Gastroesophageal sphincter (tissue), 4 donors: ENCODE measurements around the gene DOK7. TPM values are rescaled to one million over a fixed set of nuclear protein-coding genes. Genes with fewer than 3 reads are reported as not detected.

Experiments
- ATAC-seq: fragments of 150-250 bp; one replicate; pipeline ENCODE4 v1.9.1; 2016; ENCODE audit warnings: mild to moderate bottlenecking, moderate library complexity
- H3K27ac ChIP-seq, 4 donors: fragments of 200-600 bp; sonication (generic) in 3 of 4; 1 replicate in 3 of 4; 2 replicates in 1 of 4; pipeline ENCODE4 v1.5.1; 2016 to 2019
- H3K27me3 ChIP-seq: fragments of 200-600 bp; sonication (generic); one replicate; pipeline ENCODE4 v1.5.1; 2019
- H3K36me3 ChIP-seq, 2 donors: fragments of 200-600 bp; sonication (generic); one replicate each; pipeline ENCODE4 v1.5.1; 2019; ENCODE audit warnings: control low read depth in 1 of 2
- H3K4me1 ChIP-seq, 3 donors: fragments of 200-600 bp; sonication (generic); 1 replicate in 2 of 3; 2 replicates in 1 of 3; pipeline ENCODE4 v1.5.1; 2016 to 2019; ENCODE audit warnings: control low read depth in 2 of 3
- H3K4me3 ChIP-seq, 2 donors: fragments of 200-600 bp; sonication (generic); one replicate each; pipeline ENCODE4 v1.5.1; 2019; ENCODE audit warnings: mild to moderate bottlenecking in 1 of 2, moderate library complexity in 1 of 2
- H3K9me3 ChIP-seq, 3 donors: fragments of 200-600 bp; sonication (generic); one replicate each; pipeline ENCODE4 v1.5.1; 2017 to 2019; ENCODE audit warnings: control low read depth in 2 of 3
- EP300 ChIP-seq: sonication (generic); formaldehyde crosslinking; IDR thresholded peaks from one replicate; pipeline ENCODE4 v1.6.1; 2017; ENCODE audit warnings: antibody characterized with exemption, mild to moderate bottlenecking
- POLR2A ChIP-seq, 2 donors: fragments of 450-650 bp; IDR thresholded peaks; one replicate each; pipeline ENCODE4 v1.6.1; 2017; ENCODE audit warnings: antibody characterized with exemption in 2 of 2, mild to moderate bottlenecking in 2 of 2, moderate library complexity in 1 of 2
- POLR2AphosphoS5 ChIP-seq: sonication (generic); formaldehyde crosslinking; IDR thresholded peaks from one replicate; pipeline ENCODE4 v1.6.1; 2017; ENCODE audit warnings: antibody characterized with exemption
- WGBS, 2 donors: methylation state at CpG; one replicate each; pipeline ENCODE4 v1.1.5; 2018; ENCODE audit warnings: low coverage in 1 of 2; 5-methylcytosine and 5-hydroxymethylcytosine counted together
- total RNA-seq, 4 donors: library from RNA; depleted of rRNA; stranded (reverse); fragments of >200 nt; gene quantifications; one replicate each; pipeline ENCODE4 v1.1.0, GENCODE V29; 2016
- TF ChIP-seq, protein P1 (sequence below), 4 experiments: fragments of 200-600 bp in 2 of 4; fragments of 450-650 bp in 2 of 4; sonication (generic) in 1 of 4; IDR thresholded peaks; one replicate each; pipeline ENCODE4 v1.5.1; 2017 to 2019; ENCODE audit warnings: antibody characterized with exemption in 4 of 4, mild to moderate bottlenecking in 2 of 4, moderate library complexity in 2 of 4

DOK7 gene
- total RNA-seq, 4 donors from 2014 or later = 0.32 to 5.3 (median 2.8) TPM

GRCh38 chr4:3472411-3473141 lies 9.5 kb downstream of the DOK7 start:
- H3K36me3 ChIP-seq = no peaks in the 10 kb centered on the region
- WGBS, 2 donors = no CpG with 5 or more reads among the region's 27 CpGs
- ATAC-seq = no peak
- TF ChIP-seq, protein P1, sequence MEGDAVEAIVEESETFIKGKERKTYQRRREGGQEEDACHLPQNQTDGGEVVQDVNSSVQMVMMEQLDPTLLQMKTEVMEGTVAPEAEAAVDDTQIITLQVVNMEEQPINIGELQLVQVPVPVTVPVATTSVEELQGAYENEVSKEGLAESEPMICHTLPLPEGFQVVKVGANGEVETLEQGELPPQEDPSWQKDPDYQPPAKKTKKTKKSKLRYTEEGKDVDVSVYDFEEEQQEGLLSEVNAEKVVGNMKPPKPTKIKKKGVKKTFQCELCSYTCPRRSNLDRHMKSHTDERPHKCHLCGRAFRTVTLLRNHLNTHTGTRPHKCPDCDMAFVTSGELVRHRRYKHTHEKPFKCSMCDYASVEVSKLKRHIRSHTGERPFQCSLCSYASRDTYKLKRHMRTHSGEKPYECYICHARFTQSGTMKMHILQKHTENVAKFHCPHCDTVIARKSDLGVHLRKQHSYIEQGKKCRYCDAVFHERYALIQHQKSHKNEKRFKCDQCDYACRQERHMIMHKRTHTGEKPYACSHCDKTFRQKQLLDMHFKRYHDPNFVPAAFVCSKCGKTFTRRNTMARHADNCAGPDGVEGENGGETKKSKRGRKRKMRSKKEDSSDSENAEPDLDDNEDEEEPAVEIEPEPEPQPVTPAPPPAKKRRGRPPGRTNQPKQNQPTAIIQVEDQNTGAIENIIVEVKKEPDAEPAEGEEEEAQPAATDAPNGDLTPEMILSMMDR (IDR thresholded peaks at IDR 0.05) = no peak
- TF ChIP-seq EP300 (no peak), POLR2A (IDR thresholded peaks at IDR 0.05) (no peak)
- H3K27me3 ChIP-seq = peaks cover 48% of the 10 kb centered on the region
- no peak overlapping the region for H3K4me3 ChIP-seq
- H3K27ac ChIP-seq = no peak overlapping the region
- H3K9me3 ChIP-seq = no peaks in the 10 kb centered on the region
- no peaks in the 10 kb centered on the region for H3K4me1 ChIP-seq

GRCh38 chr4:3473181-3473950 lies 10.3 kb downstream of the DOK7 start:
- H3K27me3 ChIP-seq = peaks cover 54% of the 10 kb centered on the region
- TF ChIP-seq EP300 = no peak
- no peak for TF ChIP-seq POLR2A (IDR thresholded peaks at IDR 0.05)
- TF ChIP-seq, protein P1 (IDR thresholded peaks at IDR 0.05) = no peak
- TF ChIP-seq POLR2AphosphoS5 = no peak
- 100% methylated on average over 1 of the region's 41 CpGs for WGBS, 2 donors
- no peaks in the 10 kb centered on the region for H3K9me3 ChIP-seq
- H3K4me1 ChIP-seq = no peaks in the 10 kb centered on the region
- no peaks in the 10 kb centered on the region for H3K36me3 ChIP-seq
- no peak for ATAC-seq
- no peak overlapping the region for H3K27ac ChIP-seq
- no peak overlapping the region for H3K4me3 ChIP-seq

DNA sequence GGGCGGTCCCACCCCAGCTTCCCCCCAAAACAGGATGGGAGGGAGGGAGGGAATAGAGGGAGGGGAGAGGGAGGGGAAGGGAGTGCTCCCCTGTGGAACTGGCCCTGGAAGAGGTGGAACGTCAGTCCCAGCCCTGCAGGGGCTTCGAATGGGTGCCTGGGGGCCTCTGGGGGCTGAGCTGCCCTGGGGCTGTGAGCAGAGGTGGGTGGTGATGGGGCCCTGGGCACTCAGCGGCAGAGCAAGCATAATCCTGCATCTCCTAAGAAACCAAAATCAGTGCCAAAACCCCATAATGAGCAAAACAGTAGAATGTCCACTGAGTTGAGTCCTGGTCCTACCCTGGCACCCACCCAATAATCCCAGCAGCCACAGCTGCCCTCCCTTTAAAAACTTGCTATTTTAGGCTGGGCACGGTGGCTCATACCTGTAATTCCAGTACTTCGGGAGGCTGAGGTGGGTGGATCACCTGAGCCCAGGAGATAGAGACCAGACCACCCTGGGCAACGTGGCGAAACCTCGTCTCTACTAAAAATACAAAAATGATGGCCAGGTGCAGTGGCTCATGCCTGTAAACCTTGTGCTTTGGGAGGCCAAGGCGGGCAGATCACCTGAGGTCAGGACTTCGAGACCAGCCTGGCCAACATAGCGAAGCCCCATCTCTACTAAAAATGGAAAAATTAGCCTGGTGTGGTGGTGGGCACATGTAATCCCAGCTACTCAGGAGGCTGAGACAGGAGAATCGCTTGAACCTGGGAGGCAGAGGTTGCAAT lies 11.1 kb downstream of the DOK7 start:
- ATAC-seq = no peak
- 80% methylated on average over 3 of the region's 13 CpGs; no CpG with 5 or more reads in 1 of the 2 donors for WGBS, 2 donors

DNA sequence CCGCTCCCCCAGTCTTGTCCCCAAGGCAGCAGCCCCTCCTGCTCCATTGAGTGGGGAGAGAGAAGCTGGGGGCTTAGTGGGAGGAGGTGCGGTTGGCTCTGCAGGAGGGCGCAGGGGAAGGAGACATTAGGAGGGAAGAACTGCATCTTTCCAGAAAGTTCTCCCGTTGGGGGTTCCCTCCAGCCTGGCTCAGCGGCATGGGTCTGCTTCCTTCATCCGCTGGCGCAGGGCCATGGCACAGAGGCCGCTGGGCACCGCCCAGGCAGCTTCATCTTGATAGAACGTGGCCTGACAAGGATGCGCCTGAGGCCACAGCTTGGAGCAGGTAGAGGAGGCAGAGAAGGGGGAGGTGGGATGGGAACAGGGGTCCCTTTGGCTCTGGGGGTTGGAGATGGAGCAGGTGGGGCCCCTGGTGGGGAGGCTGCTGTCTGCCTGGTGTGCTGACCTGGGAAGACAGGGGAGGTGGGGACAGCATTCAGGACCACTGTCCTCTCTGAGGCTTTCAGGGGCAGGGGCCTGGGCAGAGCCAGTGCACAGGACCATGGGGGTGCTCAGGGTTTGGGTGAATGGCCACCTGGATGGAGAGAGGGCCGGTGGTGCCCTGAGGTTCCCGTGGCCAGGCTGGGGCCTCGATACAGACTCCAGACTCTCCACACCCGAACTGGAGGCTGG lies 12.1 kb downstream of the DOK7 start:
- 78% methylated on average over 4 of the region's 15 CpGs; no CpG with 5 or more reads in 1 of the 2 donors for whole genome bisulfite sequencing, 2 donors
- Histone ChIP-seq H3K27me3 (peaks cover 69% of the 10 kb centered on the region), H3K27ac (no peak overlapping the region), H3K4me1 (peaks cover 0 to 2% (median 0%) of the 10 kb centered on the region in 3 donors), H3K9me3 (no peaks in the 10 kb centered on the region), H3K4me3 (no peak overlapping the region), H3K36me3 (no peaks in the 10 kb centered on the region)
- TF ChIP-seq POLR2A (IDR thresholded peaks at IDR 0.05) = no peak
- TF ChIP-seq POLR2AphosphoS5 = no peak
- TF ChIP-seq, protein P1 (IDR thresholded peaks at IDR 0.05) = no peak
- no peak for TF ChIP-seq EP300
- no peak for ATAC-seq

More for the DNA sequence above, 11.1 kb downstream of the DOK7 start:
- Histone ChIP-seq H3K36me3 (no peaks in the 10 kb centered on the region), H3K4me1 (no peaks in the 10 kb centered on the region), H3K4me3 (no peak overlapping the region), H3K9me3 (no peaks in the 10 kb centered on the region), H3K27ac (no peak overlapping the region), H3K27me3 (peaks cover 59% of the 10 kb centered on the region)
- TF ChIP-seq, protein P1 (IDR thresholded peaks at IDR 0.05) = no peak
- TF ChIP-seq EP300 (no peak), POLR2AphosphoS5 (no peak), POLR2A (IDR thresholded peaks at IDR 0.05) (no peak)
